BE2C (cell line): Measurements from ENCODE around the gene PTBP2.

ENCODE experiments used
- DNase-seq: peaks from one replicate; pipeline ENCODE4 v3.0.0-alpha.2; 2020
- H3K27me3 ChIP-seq: fragments of 250-450 bp; sonication (Bioruptor Pico); 2 replicates; pipeline ENCODE4 v1.5.1; 2020; ENCODE audit warnings: mild to moderate bottlenecking
- H3K36me3 ChIP-seq: fragments of 250-450 bp; sonication (Bioruptor Pico); 2 replicates; pipeline ENCODE4 v1.5.1; 2020; ENCODE audit warnings: mild to moderate bottlenecking
- H3K4me1 ChIP-seq: fragments of 250-450 bp; sonication (Bioruptor Pico); 2 replicates; pipeline ENCODE4 v1.5.1; 2020
- H3K4me3 ChIP-seq: 2 replicates; pipeline ENCODE4 v1.5.1; 2011; ENCODE audit warnings: low read depth, low read length
- H3K9me3 ChIP-seq: fragments of 250-450 bp; sonication (Bioruptor Pico); 2 replicates; pipeline ENCODE4 v1.5.1; 2020
- TF ChIP-seq, protein P1 (sequence below): IDR thresholded peaks from 2 replicates; pipeline ENCODE4 v1.5.1; 2012; ENCODE audit warnings: mild to moderate bottlenecking, low read depth, low read length

Gene PTBP2

DNA sequence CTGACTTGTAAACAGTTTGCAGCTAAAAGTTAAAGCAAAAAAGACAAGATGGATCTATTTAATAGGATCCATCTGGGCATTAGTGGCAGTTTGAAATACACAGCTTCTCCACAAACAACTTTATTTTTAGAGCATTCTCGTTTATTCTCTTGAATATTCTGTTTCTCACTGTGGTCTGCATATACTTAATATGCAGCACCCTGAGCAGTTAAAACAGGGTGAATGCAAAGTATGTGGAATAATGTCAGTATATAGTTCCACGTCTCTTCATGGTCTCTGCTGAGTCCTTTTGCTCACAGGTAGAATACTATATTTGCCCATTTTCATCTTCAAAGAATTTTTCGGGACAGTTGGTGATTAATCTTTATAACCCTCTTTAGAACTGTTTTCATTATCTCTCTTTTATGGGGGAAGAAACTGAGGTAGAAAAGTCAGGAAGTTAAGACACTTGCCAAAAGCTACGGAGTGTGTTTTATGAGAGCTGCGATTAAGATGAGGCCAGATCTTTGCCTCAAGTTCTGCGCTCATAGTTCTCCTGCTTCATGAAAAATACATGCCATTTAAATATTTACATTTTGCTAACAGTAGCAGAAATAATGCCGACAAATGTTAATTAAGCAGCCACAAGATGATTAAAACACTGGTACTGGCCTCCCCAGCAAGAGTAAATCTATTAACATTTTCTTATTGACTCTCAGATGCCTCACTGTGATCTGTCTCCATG, 115.6 kb downstream of the PTBP2 start:
- Histone ChIP-seq H3K27me3 (no peaks in the 10 kb centered on the region), H3K9me3 (no peaks in the 10 kb centered on the region), H3K4me3 (no peak overlapping the region), H3K36me3 (no peaks in the 10 kb centered on the region), H3K4me1 (no peaks in the 10 kb centered on the region)
- no peak for DNase-seq
- TF ChIP-seq, protein P1, sequence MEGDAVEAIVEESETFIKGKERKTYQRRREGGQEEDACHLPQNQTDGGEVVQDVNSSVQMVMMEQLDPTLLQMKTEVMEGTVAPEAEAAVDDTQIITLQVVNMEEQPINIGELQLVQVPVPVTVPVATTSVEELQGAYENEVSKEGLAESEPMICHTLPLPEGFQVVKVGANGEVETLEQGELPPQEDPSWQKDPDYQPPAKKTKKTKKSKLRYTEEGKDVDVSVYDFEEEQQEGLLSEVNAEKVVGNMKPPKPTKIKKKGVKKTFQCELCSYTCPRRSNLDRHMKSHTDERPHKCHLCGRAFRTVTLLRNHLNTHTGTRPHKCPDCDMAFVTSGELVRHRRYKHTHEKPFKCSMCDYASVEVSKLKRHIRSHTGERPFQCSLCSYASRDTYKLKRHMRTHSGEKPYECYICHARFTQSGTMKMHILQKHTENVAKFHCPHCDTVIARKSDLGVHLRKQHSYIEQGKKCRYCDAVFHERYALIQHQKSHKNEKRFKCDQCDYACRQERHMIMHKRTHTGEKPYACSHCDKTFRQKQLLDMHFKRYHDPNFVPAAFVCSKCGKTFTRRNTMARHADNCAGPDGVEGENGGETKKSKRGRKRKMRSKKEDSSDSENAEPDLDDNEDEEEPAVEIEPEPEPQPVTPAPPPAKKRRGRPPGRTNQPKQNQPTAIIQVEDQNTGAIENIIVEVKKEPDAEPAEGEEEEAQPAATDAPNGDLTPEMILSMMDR, result no peak

DNA sequence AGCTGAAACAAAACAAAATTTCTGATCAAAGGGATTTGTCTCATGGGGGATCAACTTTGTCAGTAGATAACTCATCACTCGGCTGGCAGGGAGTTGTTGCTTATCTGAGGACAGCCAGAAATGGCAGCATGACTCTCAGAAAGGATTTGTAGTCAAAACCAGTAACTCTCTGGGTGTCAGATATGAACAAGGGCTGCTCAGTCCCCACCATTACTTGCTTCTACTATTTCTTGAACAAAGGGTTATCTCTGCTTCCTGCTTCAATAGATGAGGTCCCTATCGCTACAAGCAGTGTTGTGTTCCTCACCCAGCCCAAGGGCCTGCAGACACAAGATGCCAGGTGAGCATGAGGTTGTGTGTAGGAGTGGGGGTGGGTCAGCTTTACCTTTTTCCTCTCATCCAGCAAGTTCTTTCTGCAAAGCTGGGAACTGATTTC, 116.2 kb downstream of the PTBP2 start:
- TF ChIP-seq, protein P1, result no peak
- Histone ChIP-seq H3K4me3 (no peak overlapping the region), H3K27me3 (no peaks in the 10 kb centered on the region), H3K4me1 (no peaks in the 10 kb centered on the region), H3K36me3 (no peaks in the 10 kb centered on the region), H3K9me3 (no peaks in the 10 kb centered on the region)
- no peak for DNase-seq

DNA sequence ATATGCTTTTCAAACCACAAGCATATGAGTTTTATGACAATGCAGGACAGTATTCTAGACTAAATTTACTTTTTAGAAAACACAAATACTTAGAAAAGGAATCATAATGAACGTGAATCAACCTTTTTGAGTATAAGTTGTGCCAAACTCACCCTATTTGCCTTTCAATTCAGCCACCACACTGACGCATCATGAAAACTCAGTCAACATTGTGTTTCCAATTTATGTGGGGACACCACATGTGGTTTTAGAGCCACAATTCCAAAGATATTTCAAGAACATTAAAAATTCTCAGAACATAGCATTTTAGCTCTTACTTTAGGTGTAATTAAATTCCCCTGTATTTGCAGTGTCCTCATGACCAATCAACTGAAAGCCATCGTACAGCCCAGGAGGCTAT, 118.8 kb downstream of the PTBP2 start:
- DNase-seq, result no peak
- Histone ChIP-seq H3K9me3 (no peaks in the 10 kb centered on the region), H3K36me3 (no peaks in the 10 kb centered on the region), H3K27me3 (no peaks in the 10 kb centered on the region), H3K4me3 (no peak overlapping the region), H3K4me1 (no peaks in the 10 kb centered on the region)
- TF ChIP-seq, protein P1, result no peak

DNA sequence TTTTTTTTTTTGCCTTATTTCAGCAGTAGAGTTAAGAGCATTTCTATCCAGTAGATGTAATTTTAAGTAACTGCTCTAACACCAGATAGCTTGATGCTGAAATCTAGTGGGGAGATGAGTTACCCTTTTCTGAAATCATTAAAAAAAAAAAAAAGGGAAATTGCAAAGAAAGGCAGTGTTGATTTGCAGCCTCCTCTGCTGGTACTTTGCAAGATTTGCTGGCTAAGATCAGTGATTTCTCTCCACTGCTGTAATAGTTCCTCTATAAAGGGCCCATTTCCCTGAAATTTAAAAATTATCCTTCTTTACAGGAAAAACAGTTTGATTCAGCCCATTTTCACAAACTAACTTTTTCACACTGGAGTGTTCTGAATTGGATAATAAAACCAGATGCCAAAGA, 120.6 kb downstream of the PTBP2 start:
- TF ChIP-seq, protein P1, result peak; percentile 23; the same call in 1 of the 2 replicates
- no peaks in the 10 kb centered on the region for H3K27me3 ChIP-seq
- no peaks in the 10 kb centered on the region for H3K36me3 ChIP-seq
- no peak for DNase-seq
- H3K4me3 ChIP-seq, result no peak overlapping the region
- H3K9me3 ChIP-seq, result no peaks in the 10 kb centered on the region
- no peaks in the 10 kb centered on the region for H3K4me1 ChIP-seq

DNA sequence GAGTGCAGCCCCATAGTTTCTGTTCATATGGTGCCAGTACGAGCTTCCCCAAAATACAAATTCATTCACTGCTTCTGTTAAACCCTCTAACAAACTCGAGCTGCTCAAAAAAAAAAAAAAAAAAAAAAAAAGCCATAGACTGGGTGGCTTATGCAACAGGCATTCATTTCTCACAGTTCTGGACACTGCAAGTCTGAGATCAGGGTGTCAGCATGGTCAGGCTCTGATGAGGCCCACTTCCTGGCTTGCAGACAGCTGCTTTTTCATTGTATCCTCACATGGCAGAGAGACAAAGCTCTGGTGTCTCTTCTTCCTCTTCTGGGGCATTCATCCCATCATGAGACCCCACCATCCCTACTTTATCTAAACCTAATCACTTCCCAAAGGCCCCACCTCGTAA, 121.6 kb downstream of the PTBP2 start:
- Histone ChIP-seq H3K36me3 (no peaks in the 10 kb centered on the region), H3K4me1 (no peaks in the 10 kb centered on the region), H3K4me3 (no peak overlapping the region), H3K27me3 (no peaks in the 10 kb centered on the region), H3K9me3 (no peaks in the 10 kb centered on the region)
- no peak for DNase-seq
- TF ChIP-seq, protein P1, result no peak

DNA sequence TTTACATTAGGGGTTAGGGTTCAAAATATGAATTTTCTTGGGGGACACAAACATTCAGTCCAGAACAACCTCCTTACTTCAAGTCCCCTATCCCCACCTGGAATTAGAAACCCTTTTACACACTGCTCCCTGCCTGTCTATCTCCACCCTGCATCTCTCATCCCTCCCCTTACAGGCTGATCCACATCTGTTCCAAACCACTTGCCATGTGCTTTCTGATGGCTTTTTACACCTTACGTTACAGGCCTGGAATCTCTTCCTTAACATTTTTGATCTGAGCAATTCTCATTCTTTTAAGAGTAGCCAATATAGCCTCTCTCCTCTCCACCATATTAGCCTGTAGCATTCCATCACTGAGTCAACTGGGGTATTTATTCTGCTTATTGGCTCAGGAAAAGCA, 122.0 kb downstream of the PTBP2 start:
- H3K9me3 ChIP-seq, result no peaks in the 10 kb centered on the region
- no peaks in the 10 kb centered on the region for H3K36me3 ChIP-seq
- no peaks in the 10 kb centered on the region for H3K27me3 ChIP-seq
- H3K4me3 ChIP-seq, result no peak overlapping the region
- TF ChIP-seq, protein P1, result no peak
- no peaks in the 10 kb centered on the region for H3K4me1 ChIP-seq
- no peak for DNase-seq
